ENCODE data around the gene PPM1D.
"Not testable (repeated sequence)": the region's sequence is repeated elsewhere in the genome, so short reads cannot be mapped to it uniquely, and the experiment has no call there.

Gene PPM1D

DNA sequence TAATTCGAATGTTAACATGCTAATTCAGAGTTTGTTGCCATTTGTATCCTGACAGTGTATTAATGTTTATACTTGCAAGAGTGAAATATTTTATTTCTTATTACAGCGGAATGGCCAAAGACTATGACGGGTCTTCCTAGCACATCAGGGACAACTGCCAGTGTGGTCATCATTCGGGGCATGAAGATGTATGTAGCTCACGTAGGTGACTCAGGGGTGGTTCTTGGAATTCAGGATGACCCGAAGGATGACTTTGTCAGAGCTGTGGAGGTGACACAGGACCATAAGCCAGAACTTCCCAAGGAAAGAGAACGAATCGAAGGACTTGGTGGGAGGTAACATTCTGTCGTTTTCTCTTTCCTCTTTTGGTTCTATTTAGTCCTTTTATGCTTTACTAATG, 23.4 kb downstream of the PPM1D start:
- DNase-seq: no peak

DNA sequence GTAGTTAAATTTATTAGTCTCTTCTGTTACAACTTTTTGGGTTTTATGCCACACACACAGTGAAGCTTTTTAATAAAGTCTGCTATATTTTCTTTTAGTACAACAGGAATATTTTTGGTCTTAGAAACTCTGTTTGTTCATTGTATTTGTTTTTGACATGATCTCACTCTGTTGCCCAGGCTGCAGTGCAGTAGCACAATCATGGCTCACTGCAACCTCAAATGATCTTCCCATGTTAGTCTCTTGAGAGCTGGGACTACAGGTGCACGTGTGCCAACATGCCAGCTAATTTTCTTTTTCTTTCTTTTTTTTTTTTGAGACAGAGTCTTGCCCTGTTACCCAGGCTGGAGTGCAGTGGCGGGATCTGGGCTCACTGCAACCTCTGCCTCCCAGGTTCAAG, 27.1 kb downstream of the PPM1D start:
- DNase-seq: no peak

DNA sequence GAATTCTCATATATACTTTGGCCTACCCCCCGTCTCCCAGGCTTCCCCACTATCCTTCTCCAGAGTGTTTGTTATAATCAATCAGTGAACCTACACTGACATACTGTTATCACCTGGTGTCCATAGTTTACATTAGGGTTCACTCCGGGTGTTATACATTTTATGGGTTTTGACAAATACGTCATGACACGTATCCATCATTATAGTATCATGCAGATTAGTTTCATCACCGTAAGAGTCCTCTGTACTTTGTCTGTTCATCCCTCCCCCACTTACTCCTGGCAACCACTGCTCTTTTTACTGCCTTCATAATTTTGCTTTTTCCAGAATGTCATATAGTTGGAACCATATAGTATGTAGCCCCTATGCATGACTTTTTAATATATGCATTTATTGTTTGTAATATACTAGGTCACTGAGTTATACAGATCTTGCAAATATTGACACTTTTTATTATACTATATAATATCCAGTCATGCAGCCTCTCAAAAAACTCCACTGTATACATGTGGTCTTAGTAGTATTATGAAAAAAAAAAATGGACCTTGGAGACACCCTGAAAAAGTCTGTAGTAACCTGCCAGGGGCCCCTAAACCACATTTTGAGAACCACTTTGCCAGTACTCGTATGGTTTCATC, 28.4 kb downstream of the PPM1D start:
- DNase-seq: no peak

DNA sequence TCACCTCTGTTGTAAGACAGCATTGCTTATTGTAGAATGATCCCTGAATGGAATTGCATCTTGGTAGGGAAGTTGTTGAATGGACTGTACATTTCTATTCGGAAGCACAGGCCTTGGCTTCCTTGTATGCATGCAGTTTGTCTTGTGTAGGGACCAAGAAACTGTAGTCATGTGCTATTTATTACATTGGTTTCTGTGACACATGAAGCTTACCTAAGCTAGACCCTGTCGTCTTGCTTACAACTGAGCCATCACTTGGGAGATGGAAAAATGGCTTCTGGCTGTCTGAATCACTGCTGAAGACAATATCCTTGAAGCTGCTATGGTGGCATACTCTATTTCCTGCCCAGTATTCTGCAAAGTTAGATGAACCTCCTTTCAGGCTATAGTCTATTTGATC, 29.1 kb downstream of the PPM1D start:
- no peak for DNase-seq

DNA sequence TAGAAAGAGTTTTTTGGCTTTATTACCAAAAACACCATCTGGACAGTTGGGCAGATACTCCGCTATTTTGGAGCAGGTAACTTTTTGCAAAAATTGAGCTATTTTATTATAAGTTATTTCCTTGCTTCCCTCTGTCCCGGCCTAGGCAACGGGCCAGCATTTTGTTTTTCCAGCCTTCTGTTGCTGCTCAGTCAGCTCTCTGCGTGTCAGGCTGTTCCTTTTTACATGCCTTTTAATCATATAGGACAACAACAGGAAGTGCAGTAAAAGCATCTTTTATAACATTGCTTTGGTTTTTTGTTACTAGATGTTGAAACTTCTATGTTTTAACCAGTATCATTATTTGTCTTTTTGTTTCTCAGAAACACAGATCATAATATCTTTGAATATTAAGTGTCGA, 30.4 kb downstream of the PPM1D start:
- DNase-seq: no peak

DNA sequence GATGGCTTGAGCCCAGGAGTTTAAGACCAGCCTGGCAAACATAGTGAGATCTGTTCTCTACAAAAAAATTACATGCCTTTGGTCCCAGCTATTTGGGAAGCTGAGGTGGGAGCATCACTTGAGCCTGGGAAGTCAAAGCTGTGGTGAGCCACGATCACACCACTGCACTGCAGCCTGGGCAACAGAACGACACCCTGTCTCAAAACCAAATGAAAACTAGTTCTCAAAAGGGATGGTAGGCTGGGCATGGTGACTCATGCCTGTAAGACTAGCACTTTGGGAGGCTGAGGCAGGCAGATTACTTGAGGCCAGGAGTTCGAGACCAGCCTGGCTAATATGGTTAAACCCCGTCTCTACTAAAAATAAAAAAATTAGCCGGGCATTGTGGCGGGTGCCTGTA, 31.1 kb downstream of the PPM1D start:
- DNase-seq: no peak

DNA sequence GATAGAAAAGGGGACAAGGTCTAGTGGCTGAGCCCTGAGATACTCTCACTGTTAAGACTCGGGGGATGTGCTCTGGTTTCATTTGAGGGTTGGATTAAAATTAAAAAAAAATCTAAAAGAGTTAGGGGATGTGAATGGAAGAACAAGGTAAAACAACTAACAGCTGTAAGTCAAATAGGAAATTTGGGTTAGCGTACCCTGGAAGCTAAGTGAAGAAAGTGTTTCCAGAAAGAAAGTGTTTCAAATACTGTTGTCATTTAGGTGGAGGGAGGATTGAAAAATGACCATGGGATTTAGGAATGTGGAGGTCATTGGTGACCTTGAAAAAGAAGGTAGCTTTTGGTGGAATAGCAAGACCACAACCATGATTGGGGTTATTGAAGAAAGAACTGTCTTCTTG, 37.7 kb downstream of the PPM1D start:
- no peak for DNase-seq

DNA sequence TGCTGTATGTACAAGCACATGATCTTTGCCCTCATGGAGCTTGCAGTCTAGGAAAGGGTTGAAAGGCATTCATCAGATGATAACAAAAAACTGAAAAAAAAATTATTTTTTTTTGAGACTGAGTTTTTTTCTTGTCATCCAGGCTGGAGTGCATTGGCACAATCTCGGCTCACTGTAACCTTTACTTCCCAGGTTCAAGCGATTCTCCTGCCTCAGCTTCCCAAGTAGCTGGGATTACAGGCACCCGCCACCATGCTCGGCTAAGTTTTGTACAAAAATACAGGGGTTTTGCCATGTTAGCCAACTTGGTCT, 39.0 kb downstream of the PPM1D start:
- no peak for DNase-seq

DNA sequence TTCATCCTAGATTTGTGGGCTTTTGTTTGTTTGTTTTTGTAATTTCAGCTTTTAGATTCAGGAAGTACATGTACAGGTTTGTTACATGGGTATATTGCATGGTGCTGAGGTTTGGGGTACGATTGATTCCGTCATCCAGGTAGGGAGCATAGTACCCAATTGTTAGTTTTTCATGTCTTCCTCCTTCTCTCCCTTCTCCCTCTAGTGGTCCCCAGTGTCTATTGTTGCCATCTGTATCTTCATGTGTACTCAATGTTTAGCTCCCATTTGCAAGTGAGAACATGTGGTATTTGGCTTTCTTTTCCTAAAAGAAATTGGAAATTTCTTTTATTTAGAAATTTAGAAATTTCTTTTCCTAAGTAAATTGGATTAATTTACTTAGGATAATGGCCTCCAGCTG, 40.5 kb downstream of the PPM1D start:
- peak in 1 of 2 donors; percentile 26 for DNase-seq

DNA sequence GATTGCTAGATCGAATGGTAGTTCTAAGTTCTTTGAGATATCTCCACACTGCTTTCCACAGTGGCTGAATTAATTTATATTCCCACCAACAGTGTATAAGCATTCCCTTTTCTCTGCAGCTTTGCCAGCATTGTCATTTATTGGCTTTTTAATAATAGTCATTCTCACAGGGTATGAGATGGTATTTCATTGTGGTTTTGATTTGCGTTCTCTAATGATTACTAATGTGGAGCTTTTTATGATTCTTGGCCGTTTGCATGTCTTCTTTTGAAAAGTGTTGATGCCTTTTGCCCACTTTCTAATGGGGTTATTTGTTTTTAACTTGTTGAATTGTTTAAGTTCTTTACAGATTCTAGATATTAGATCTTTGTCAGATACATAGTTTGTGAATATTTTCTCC, 41.1 kb downstream of the PPM1D start:
- DNase-seq: no peak

DNA sequence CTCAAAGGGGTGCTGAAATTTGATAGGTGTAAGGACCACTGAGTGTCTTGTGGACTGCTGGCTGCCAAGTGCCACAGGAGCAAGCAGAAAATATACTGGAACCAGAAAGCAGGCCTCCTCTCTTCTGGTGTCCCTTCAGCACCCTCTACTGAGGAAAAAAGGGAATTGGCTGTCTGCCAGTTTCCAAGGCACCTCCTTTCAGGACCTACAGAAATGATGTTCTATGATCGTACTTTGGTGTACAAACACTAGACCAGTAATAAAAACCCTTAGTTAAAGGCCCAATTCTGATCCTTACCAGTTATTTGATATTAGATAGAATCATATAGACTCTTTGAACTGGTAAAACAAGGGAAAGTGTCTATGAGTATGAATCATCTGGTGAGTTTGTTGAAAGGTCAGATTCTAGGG, 41.8 kb downstream of the PPM1D start:
- peak; percentile 2 to 57 for DNase-seq

DNA sequence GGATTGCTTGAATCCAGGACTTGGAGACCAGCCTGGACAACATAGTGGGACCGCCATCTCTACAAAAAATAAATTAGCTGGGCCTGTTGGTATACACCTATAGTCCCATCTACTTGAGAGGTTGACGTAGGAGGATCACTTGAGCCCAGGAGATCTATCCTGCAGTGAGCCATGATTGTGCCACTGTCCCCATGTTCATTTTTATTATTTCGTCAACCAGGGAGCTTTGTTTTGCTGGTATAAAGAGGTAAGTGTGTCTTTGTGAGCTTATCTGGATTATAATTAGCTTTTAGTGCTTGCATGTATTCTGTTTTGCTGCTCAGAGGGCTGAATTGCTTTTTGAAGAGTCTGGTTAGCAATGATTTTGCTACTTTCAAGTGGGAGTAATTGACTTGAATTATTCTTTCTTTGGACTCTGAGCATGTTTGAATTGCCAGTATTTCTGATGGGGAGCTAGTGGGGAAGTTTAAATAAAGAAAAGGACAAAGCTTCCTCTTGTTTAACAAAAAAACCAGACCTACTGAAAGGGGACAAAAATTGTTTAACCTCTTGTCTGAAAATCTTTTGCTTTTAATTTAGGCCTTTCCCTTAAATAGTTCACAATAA, 46.0 kb downstream of the PPM1D start:
- no peak for DNase-seq

DNA sequence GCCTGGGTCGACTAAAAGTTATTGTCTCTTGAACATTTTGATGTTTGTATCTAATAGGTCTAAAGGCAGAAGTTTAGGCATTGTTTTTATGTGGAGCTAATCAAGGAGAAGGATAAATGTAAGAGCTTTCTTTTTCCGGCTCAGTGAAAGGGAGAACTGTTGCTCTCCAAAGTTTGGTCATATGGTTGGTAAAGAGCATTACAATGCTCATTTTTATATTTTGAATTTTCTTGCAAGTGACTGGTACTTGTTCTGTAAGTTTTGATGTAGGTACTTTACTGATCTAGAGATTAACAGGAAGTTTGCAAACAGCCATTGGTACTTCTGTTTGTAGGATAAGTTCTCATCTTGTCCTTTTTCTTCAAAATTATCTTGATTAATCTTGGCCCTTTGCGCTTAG, 46.7 kb downstream of the PPM1D start:
- no peak for DNase-seq

DNA sequence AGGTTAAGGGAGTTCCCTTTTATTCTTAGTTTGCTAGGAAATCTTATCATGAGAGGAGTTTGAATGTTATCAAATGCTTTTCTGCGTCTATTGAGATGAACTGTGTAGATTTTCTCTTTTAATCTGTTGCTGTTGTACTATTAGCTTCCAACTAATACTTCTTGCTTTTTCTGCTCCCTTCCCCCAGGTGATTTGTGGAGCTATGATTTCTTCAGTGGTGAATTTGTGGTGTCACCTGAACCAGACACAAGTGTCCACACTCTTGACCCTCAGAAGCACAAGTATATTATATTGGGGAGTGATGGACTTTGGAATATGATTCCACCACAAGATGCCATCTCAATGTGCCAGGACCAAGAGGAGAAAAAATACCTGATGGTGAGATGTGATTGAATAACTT, 47.7 kb downstream of the PPM1D start:
- no peak for DNase-seq

DNA sequence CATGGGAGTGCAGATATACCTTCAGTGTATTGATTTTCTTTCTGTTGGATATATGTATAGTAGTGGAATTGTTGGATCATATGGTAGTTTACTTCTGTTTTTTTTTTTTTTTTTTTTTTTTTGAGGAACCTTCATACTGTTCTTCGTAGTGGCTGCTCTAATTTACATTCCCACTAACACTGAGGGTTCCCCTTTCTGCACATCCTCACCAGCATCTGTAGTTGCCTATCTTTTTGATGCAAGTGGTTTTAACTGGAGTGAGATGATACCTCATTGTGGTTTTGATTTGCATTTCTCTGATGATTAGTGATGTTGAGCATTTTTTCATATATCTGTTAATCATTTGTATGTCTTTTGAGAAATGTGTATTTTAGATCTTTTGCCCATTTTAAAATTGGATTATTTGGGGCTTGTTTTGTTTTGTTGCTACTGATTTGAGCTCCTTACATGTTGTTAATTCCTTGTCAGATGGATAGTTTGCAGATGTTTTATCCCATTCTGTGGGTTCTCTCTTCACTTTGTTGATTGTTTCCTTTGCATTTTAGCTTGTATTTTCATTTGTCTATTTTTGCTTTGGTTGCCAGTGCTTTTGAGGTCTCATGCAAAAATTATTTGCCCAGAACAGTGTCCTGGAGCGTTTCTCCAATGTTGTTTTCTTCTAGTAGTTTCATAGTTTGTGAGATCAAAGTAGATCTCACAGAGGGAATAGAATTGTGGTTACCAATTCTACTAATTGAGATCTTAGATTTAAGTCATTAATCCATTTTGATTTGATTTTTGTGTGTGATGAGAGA, 52.7 kb downstream of the PPM1D start:
- peak in 1 of 2 donors; percentile 37 for DNase-seq

DNA sequence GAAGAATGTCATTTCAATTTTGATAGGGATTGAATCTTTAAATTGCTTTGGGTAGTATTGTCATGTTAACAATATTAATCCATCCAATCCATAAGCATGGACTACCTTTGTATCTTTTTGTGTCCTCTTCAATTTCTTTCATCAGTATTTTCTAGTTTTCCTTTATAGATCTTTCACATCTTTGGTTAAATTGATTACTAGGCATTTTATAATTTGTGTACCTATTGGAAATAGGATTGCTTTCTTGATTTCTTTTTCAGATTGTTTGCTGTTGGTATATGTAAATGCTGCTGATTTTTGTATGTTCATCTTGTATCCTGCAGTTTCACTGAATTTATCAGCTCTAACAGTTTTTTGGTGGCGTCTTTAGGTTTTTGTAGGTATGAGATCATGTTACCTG, 53.6 kb downstream of the PPM1D start:
- DNase-seq: no peak

DNA sequence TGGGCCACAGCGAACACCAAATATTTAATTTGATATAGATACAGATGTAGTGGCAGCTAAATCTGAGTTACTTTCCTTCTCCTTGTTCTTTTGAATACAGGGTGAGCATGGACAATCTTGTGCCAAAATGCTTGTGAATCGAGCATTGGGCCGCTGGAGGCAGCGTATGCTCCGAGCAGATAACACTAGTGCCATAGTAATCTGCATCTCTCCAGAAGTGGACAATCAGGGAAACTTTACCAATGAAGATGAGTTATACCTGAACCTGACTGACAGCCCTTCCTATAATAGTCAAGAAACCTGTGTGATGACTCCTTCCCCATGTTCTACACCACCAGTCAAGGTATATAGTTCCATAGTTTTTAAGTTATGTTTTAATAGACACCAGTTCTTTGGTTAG, 56.5 kb downstream of the PPM1D start:
- DNase-seq: no peak

DNA sequence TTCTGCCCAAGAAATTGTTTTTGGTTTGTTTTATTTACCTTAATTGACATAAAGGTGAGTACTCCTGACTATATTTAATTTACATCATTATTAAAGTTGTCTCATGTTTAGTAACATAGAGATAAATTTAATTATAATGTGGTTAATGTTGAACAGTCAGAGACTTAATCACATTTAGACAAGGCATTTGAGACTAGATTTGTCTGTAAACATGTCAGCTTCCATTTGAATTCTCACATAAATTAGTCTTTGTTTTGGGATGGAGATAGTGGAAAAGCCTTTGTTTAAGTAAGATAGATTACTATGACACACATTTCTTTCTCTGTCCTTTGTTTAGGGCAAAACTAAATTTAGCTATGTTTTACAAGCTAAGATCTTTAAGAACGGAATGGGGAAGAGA, 59.2 kb downstream of the PPM1D start:
- no peak for DNase-seq

DNA sequence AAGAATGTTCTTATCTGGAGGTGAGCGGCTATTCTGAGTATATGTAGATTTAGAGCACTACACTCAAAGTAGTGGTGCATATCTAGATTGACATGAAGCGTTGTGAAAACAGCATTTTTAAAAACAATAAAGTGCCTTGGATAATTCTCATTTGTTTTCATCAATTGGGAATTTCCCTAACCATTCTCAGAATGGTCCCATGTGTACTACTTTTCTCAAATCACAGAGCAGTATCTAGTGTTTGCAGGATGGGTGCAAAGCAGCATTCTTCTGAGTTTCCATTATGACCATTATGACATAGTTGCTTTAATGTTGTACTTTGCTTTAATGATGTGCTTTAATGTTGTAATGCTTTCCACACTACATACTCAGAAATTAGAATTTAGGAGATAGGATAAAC, 61.5 kb downstream of the PPM1D start:
- DNase-seq: no peak

DNA sequence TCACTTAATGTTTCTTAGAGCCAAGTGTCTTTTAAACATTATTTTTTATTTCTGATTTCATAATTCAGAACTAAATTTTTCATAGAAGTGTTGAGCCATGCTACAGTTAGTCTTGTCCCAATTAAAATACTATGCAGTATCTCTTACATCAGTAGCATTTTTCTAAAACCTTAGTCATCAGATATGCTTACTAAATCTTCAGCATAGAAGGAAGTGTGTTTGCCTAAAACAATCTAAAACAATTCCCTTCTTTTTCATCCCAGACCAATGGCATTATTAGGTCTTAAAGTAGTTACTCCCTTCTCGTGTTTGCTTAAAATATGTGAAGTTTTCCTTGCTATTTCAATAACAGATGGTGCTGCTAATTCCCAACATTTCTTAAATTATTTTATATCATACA, 64.0 kb downstream of the PPM1D start:
- no peak for DNase-seq

DNA sequence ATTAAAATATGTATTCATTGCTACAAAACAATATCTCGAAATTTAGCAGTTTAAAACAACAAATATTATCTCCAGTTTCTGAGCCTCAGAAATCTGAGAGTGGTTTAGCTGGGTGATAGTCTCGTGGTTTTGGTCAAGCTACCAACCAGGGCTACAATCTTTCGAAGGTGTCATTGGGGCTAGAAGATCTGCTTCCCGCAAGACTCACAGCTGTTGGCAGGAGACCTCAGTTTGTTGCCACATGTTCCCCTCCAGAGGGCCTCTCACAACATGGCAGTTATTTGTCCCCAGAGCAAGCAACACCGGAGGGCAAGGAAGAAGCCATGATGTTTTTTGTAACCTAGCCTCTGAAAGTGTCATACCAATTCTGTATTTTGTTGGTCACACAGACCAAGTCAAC, 65.6 kb downstream of the PPM1D start:
- no peak for DNase-seq

DNA sequence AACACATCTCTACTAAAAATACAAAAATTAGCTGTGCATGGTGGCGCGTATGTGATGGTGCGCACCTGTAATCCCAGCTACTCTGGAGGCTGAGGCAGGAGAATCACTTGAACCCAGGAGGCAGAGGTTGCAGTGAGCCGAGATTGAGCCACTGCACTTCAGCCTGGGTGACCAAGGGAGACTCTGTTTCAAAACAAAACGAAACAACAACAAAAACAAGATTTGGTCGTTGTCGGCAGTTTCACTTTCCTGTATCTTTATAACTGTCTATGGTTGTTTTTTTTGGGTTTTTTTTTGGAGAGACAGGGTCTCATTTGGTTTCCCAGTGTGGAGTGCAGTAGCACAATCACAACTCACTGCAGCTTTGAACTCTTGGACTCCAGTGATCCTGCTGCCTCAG, 68.7 kb downstream of the PPM1D start:
- DNase-seq: not testable (repeated sequence)

DNA sequence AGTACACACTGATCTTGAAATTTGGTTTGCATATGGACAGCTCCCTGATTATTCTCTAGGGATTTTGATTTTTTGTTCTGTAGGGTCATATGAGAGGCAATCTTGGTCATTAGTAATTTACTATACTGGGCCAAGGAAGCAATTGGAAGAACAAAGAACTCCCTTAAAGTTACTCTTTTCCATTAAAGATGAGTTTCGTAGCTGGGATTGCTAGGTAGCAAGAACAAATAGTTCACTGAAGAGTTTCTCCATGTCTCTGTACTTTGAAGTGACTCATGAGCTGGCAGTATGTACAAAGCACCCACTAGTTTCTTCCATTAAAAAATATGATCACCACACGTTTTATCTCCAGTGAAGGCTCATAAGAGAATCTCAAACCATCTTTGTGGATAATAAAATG, 71.5 kb downstream of the PPM1D start:
- DNase-seq: no peak

DNA sequence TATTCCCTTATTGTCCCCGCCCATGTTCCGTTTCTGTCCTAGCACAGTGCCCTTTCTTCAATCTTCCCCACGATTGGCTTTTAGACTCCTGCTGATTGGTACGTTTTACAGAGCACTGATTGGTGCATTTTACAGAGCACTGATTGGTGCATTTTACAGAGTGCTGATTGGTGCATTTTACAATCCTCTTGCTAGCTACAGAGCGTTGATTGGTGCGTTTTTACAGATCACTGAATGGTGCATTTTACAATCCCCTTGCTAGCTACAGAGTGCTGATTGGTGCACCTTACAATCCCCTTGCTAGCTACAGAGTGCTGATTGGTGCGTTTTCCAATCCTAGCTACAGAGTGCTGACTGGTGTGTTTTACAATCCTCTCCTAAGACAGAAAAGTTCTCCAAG, 74.6 kb downstream of the PPM1D start:
- DNase-seq: not testable (repeated sequence)

DNA sequence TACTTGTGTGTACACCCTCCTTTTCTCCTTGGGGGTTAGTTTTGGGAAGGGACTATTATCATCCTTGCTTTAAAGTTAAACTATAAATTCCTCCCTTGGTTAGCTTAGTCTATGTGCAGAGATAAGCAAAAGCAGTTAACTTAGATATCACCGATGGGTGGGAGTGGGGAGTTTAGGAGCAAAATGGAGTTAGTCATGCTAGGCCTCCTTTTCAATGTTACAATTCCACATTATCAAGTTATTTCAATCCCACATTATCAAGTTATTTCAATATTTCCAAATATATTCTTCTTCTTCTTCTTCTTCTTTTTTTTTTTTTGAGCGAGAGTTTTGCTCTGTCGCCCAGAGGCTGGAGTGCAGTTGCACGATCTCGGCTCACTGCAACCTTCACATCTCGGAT, 76.0 kb downstream of the PPM1D start:
- no peak for DNase-seq

All from bone marrow (tissue), 2 donors.